Esophagus muscularis mucosa (tissue), 4 donors: Measurements from ENCODE around the gene CLDN4. TPM values are rescaled to one million over a fixed set of nuclear protein-coding genes. Genes with fewer than 3 reads are reported as not detected.

Experiments used
- DNase-seq: peaks from one replicate; pipeline ENCODE4 v3.0.0-alpha.2; 2017; ENCODE audit errors: extremely low spot score
- H3K27ac ChIP-seq, 4 donors: fragments of 200-600 bp; sonication (generic); replicated peaks in 1 of 4; 1 replicate in 3 of 4; 2 replicates in 1 of 4; pipeline ENCODE4 v1.5.1; 2016 to 2019; ENCODE audit warnings: mild to moderate bottlenecking in 1 of 4
- H3K27me3 ChIP-seq, 4 donors: fragments of 200-600 bp; sonication (generic); one replicate each; pipeline versions ENCODE4 v1.5.1 to v1.6.0; 2016 to 2019
- H3K36me3 ChIP-seq, 4 donors: fragments of 200-600 bp; sonication (generic); one replicate each; pipeline ENCODE4 v1.5.1; 2016 to 2019
- H3K4me1 ChIP-seq, 4 donors: fragments of 200-600 bp; sonication (generic); one replicate each; pipeline ENCODE4 v1.5.1; 2016 to 2019
- H3K4me3 ChIP-seq, 4 donors: fragments of 200-600 bp; sonication (generic); 1 replicate in 2 of 4; 2 replicates in 2 of 4; pipeline ENCODE4 v1.5.1; 2016 to 2019; ENCODE audit warnings: mild to moderate bottlenecking in 4 of 4, moderate library complexity in 1 of 4
- H3K9me3 ChIP-seq, 4 donors: fragments of 200-600 bp; sonication (generic); 1 replicate in 3 of 4; 2 replicates in 1 of 4; pipeline ENCODE4 v1.5.1; 2016 to 2019
- CTCF ChIP-seq, 3 experiments: fragments of 200-600 bp in 2 of 3; fragments of 450-650 bp in 1 of 3; sonication (generic) in 2 of 3; IDR thresholded peaks; one replicate each; pipeline ENCODE4 v1.5.1; 2017 to 2019; ENCODE audit warnings: antibody characterized with exemption in 3 of 3, mild to moderate bottlenecking in 2 of 3, moderate library complexity in 1 of 3
- EP300 ChIP-seq: sonication (generic); formaldehyde crosslinking; IDR thresholded peaks from one replicate; pipeline ENCODE4 v1.6.1; 2017; ENCODE audit warnings: antibody characterized with exemption
- POLR2A ChIP-seq: fragments of 450-650 bp; IDR thresholded peaks from one replicate; pipeline ENCODE4 v1.6.1; 2017; ENCODE audit warnings: antibody characterized with exemption, moderate library complexity, mild to moderate bottlenecking, low read depth
- POLR2AphosphoS5 ChIP-seq, 2 donors: sonication (generic); formaldehyde crosslinking; IDR thresholded peaks; one replicate each; pipeline ENCODE4 v1.6.1; 2017; ENCODE audit warnings: antibody characterized with exemption in 2 of 2
- WGBS: methylation state at CpG from one replicate; pipeline ENCODE4 v1.1.5; 2018; 5-methylcytosine and 5-hydroxymethylcytosine counted together
- intact Hi-C: fragments of 100-400 bp; cut with DNase I; formaldehyde crosslinking; loops from one replicate; pipeline ENCODE4 v1.15.1; 2023
- total RNA-seq, 4 donors: library from RNA; depleted of rRNA; stranded (reverse); fragments of >200 nt; gene quantifications; one replicate each; pipeline versions ENCODE4 v1.1.0 to v1.2.1, GENCODE V29; 2016

CLDN4 gene
- total RNA-seq, 4 donors from 2014 or later, result 0.42 to 3.1 (median 1.7) TPM

- H3K4me1 ChIP-seq, result peaks cover 34 to 38% (median 36%) of the 10 kb centered on the region in 4 donors
- 90% methylated on average over 12 of the region's 12 CpGs for WGBS
- DNase-seq, result no peak
Measured at GRCh38 chr7:73876973-73877372, 46.2 kb downstream of the CLDN4 start.

GRCh38 chr7:73879977-73880681 lies 49.3 kb downstream of the CLDN4 start:
- no peaks in the 10 kb centered on the region for H3K9me3 ChIP-seq
- intact Hi-C loops, result no loop called here
- H3K27ac ChIP-seq, result peak overlapping the region; percentile 49 to 70 (median 57)
- 63% methylated on average over 17 of the region's 18 CpGs for WGBS
- H3K4me3 ChIP-seq, result no peak overlapping the region
- H3K4me1 ChIP-seq, result peaks cover 31 to 37% (median 33%) of the 10 kb centered on the region in 4 donors
- no peaks in the 10 kb centered on the region for H3K27me3 ChIP-seq
- peak; percentile 95 for DNase-seq
- TF ChIP-seq POLR2A (no peak), POLR2AphosphoS5 (IDR thresholded peaks at IDR 0.05) (peak; percentile 3 to 45)
- H3K36me3 ChIP-seq, result no peaks in the 10 kb centered on the region

More at GRCh38 chr7:73876973-73877372, 46.2 kb downstream of the CLDN4 start:
- H3K4me3 ChIP-seq, result no peak overlapping the region
- no peaks in the 10 kb centered on the region for H3K9me3 ChIP-seq
- H3K27ac ChIP-seq, result no peak overlapping the region
- TF ChIP-seq POLR2A (no peak), POLR2AphosphoS5 (IDR thresholded peaks at IDR 0.05) (no peak), CTCF (IDR thresholded peaks at IDR 0.05) (no peak), EP300 (no peak)
- no peaks in the 10 kb centered on the region for H3K27me3 ChIP-seq
- intact Hi-C loops, result no loop called here
- no peaks in the 10 kb centered on the region for H3K36me3 ChIP-seq

- Histone ChIP-seq H3K36me3 (no peaks in the 10 kb centered on the region), H3K27ac (peak overlapping the region; percentile 49 to 70 (median 57)), H3K4me3 (no peak overlapping the region), H3K4me1 (peaks cover 31 to 40% (median 34%) of the 10 kb centered on the region in 4 donors), H3K9me3 (no peaks in the 10 kb centered on the region), H3K27me3 (no peaks in the 10 kb centered on the region)
- TF ChIP-seq POLR2A (no peak), EP300 (no peak), POLR2AphosphoS5 (IDR thresholded peaks at IDR 0.05) (no peak), CTCF (IDR thresholded peaks at IDR 0.05) (no peak)
- intact Hi-C loops, result no loop called here
- WGBS, result 47% methylated on average over 10 of the region's 13 CpGs
- no peak for DNase-seq
Measured at GRCh38 chr7:73880755-73881328, 50.0 kb downstream of the CLDN4 start.

GRCh38 chr7:73881352-73882046 lies 50.7 kb downstream of the CLDN4 start:
- 72% methylated on average over 5 of the region's 5 CpGs for WGBS
- DNase-seq, result no peak
- no peaks in the 10 kb centered on the region for H3K9me3 ChIP-seq
- no peaks in the 10 kb centered on the region for H3K27me3 ChIP-seq
- peak overlapping the region; percentile 49 to 70 (median 57) for H3K27ac ChIP-seq
- peaks cover 37 to 46% (median 41%) of the 10 kb centered on the region in 4 donors for H3K4me1 ChIP-seq
- H3K4me3 ChIP-seq, result no peak overlapping the region
- H3K36me3 ChIP-seq, result no peaks in the 10 kb centered on the region
- intact Hi-C loops, result no loop called here
- TF ChIP-seq EP300, result no peak
- peak; percentile 19 to 35 for TF ChIP-seq POLR2AphosphoS5 (IDR thresholded peaks at IDR 0.05)

- intact Hi-C loops, result no loop called here
- 81% methylated on average over 3 of the region's 3 CpGs for WGBS
- peak overlapping the region; percentile 35 to 70 (median 51) for H3K27ac ChIP-seq
Measured at GRCh38 chr7:73882047-73882402, 51.2 kb downstream of the CLDN4 start.

More at GRCh38 chr7:73882047-73882402, 51.2 kb downstream of the CLDN4 start:
- Histone ChIP-seq H3K4me3 (no peak overlapping the region), H3K4me1 (peaks cover 42 to 52% (median 46%) of the 10 kb centered on the region in 4 donors), H3K9me3 (no peaks in the 10 kb centered on the region), H3K27me3 (no peaks in the 10 kb centered on the region), H3K36me3 (no peaks in the 10 kb centered on the region)
- TF ChIP-seq CTCF (IDR thresholded peaks at IDR 0.05), result no peak
- no peak for TF ChIP-seq EP300
- no peak for TF ChIP-seq POLR2A
- no peak for TF ChIP-seq POLR2AphosphoS5 (IDR thresholded peaks at IDR 0.05)
- DNase-seq, result no peak

Other genes starting within 250 kb of the CLDN4 start
- gene MLXIPL, start 206.5 kb upstream of the CLDN4 start, total RNA-seq, result 10 to 100 TPM in 2 of 4 donors, 1 to 10 TPM in 2; 6.5 to 19.5 (median 10.3) TPM
- 1 to 10 TPM; 2.5 to 7.1 (median 4.0) TPM for gene VPS37D, start 163.2 kb upstream of the CLDN4 start, total RNA-seq
- 1 to 10 TPM; 4.5 to 7.5 (median 5.5) TPM for gene DNAJC30, start 147.5 kb upstream of the CLDN4 start, total RNA-seq
- 10 to 100 TPM; 43.2 to 51.5 (median 48.6) TPM for gene BUD23, start 147.4 kb upstream of the CLDN4 start, total RNA-seq
- 10 to 100 TPM in 2 of 4 donors, 1 to 10 TPM in 2; 7.1 to 16.0 (median 9.6) TPM for gene STX1A, start 111.3 kb upstream of the CLDN4 start, total RNA-seq
- gene ABHD11, start 92.2 kb upstream of the CLDN4 start, total RNA-seq, result 1 to 10 TPM; 6.1 to 7.9 (median 7.2) TPM
- under 1 TPM in 1 of 4 donors, not detected in 3; 0.80 TPM for gene CLDN3, start 60.7 kb upstream of the CLDN4 start, total RNA-seq
- gene METTL27, start 11.5 kb downstream of the CLDN4 start, total RNA-seq, result 1 to 10 TPM in 3 of 4 donors, under 1 TPM in 1; 0.83 to 4.0 (median 2.8) TPM
- not detected for gene TMEM270, start 30.2 kb downstream of the CLDN4 start, total RNA-seq
- gene ELN, start 197.2 kb downstream of the CLDN4 start, total RNA-seq, result 100 to 1,000 TPM; 337 to 646 (median 447) TPM